Thyroid gland (tissue), 4 donors: ENCODE results near the gene ZCWPW1.

Experiments used
- CTCF ChIP-seq, 6 experiments: fragments of 200-600 bp in 3 of 6; fragments of 450-650 bp in 3 of 6; sonication (generic) in 3 of 6; IDR thresholded peaks; one replicate each; pipeline ENCODE4 v1.5.1; 2016 to 2019; ENCODE audit warnings: antibody characterized with exemption in 6 of 6, mild to moderate bottlenecking in 2 of 6, inconsistent platforms in 1 of 6, moderate library complexity in 1 of 6
- POLR2A ChIP-seq, 2 donors: fragments of 450-650 bp; IDR thresholded peaks; one replicate each; pipeline ENCODE4 v1.6.1; 2017; ENCODE audit warnings: antibody characterized with exemption in 2 of 2, mild to moderate bottlenecking in 2 of 2, moderate library complexity in 1 of 2

- no peak for TF ChIP-seq CTCF (IDR thresholded peaks at IDR 0.05)
- no peak for TF ChIP-seq POLR2A (IDR thresholded peaks at IDR 0.05)
Measured at GRCh38 chr7:100352984-100353684, 75.4 kb downstream of the ZCWPW1 start.
